HG03175 (cell line): ENCODE results near the gene SERPINB6.
"Not testable (repeated sequence)": the region's sequence is repeated elsewhere in the genome, so short reads cannot be mapped to it uniquely, and the experiment has no call there.

Experiments
- ATAC-seq: cut with Tn5 transposase; IDR thresholded peaks from one replicate; pipeline ENCODE4 v1.9.1; 2021; ENCODE audit warnings: mild to moderate bottlenecking, moderate library complexity; ENCODE audit not compliant: unreplicated experiment

Gene SERPINB6

GRCh38 chr6:2977799-2978590 lies 6.6 kb upstream of the SERPINB6 start:
- no peak for ATAC-seq

- no peak for ATAC-seq
Observed at GRCh38 chr6:2977290-2977689, 5.9 kb upstream of the SERPINB6 start.

- ATAC-seq: no peak
Observed at GRCh38 chr6:2976571-2977085, 5.3 kb upstream of the SERPINB6 start.

- no peak for ATAC-seq
Observed at GRCh38 chr6:2976060-2976459, 4.7 kb upstream of the SERPINB6 start.

- no peak for ATAC-seq
Observed at GRCh38 chr6:2973676-2974075, 2.3 kb upstream of the SERPINB6 start.

- not testable (repeated sequence) for ATAC-seq
Observed at GRCh38 chr6:2973180-2973579, 1.8 kb upstream of the SERPINB6 start.

GRCh38 chr6:2972685-2973084 lies 1.3 kb upstream of the SERPINB6 start:
- not testable (repeated sequence) for ATAC-seq

GRCh38 chr6:2972219-2972487 lies 786 bp upstream of the SERPINB6 start:
- not testable (repeated sequence) for ATAC-seq

- no peak for ATAC-seq
Observed at GRCh38 chr6:2970753-2971419, 481 bp downstream of the SERPINB6 start.

GRCh38 chr6:2970034-2970685 lies 1.2 kb downstream of the SERPINB6 start:
- ATAC-seq: no peak

GRCh38 chr6:2969549-2969948 lies 1.8 kb downstream of the SERPINB6 start:
- ATAC-seq: no peak

- no peak for ATAC-seq
Observed at GRCh38 chr6:2968600-2969135, 2.7 kb downstream of the SERPINB6 start.

- ATAC-seq: no peak
Observed at GRCh38 chr6:2967936-2968335, 3.4 kb downstream of the SERPINB6 start.

- ATAC-seq: no peak
Observed at GRCh38 chr6:2966347-2966746, 5.0 kb downstream of the SERPINB6 start.

GRCh38 chr6:2964793-2965505 lies 6.4 kb downstream of the SERPINB6 start:
- ATAC-seq: no peak

GRCh38 chr6:2963756-2964155 lies 7.6 kb downstream of the SERPINB6 start:
- ATAC-seq: no peak

- no peak for ATAC-seq
Observed at GRCh38 chr6:2962636-2963035, 8.7 kb downstream of the SERPINB6 start.

GRCh38 chr6:2962004-2962403 lies 9.4 kb downstream of the SERPINB6 start:
- ATAC-seq: no peak

GRCh38 chr6:2961506-2961905 lies 9.9 kb downstream of the SERPINB6 start:
- no peak for ATAC-seq

GRCh38 chr6:2960935-2961334 lies 10.4 kb downstream of the SERPINB6 start:
- ATAC-seq: no peak
